IPS DF 6.9 (cell line): ENCODE results near the gene ACSF3.
"Not testable (repeated sequence)": the region's sequence is repeated elsewhere in the genome, so short reads cannot be mapped to it uniquely, and the experiment has no call there.

Experiments used
- DNase-seq: peaks from one replicate; pipeline ENCODE4 v3.0.0-alpha.2; 2013; ENCODE audit warnings: low read depth, low spot score
- H3K27ac ChIP-seq: one replicate; pipeline ENCODE4 v1.5.1; 2013; ENCODE audit warnings: low read length, control low read depth
- H3K27me3 ChIP-seq: 2 replicates; pipeline ENCODE4 v1.6.1; 2013; ENCODE audit warnings: mild to moderate bottlenecking, low read length; ENCODE audit not compliant: control insufficient read depth, insufficient read depth
- H3K36me3 ChIP-seq: 2 replicates; pipeline ENCODE4 v1.6.1; 2013; ENCODE audit warnings: low read length; ENCODE audit not compliant: control insufficient read depth, insufficient read depth
- H3K4me1 ChIP-seq: 2 replicates; pipeline ENCODE4 v1.6.1; 2013; ENCODE audit warnings: low read length; ENCODE audit not compliant: control insufficient read depth, insufficient read depth
- H3K4me3 ChIP-seq: 2 replicates; pipeline ENCODE4 v1.5.1; 2013; ENCODE audit warnings: mild to moderate bottlenecking, low read length
- H3K9me3 ChIP-seq: 2 replicates; pipeline ENCODE4 v1.6.1; 2013; ENCODE audit warnings: low read length, inconsistent platforms; ENCODE audit not compliant: control insufficient read depth, insufficient read depth
- WGBS: extraction: QIAGEN DNeasy Blood & Tissue Kit; methylation state at CpG from one replicate; pipeline ENCODE4 v1.1.7; 2013; ENCODE audit warnings: mixed read lengths, missing lambda C conversion rate; ENCODE audit not compliant: insufficient read length, insufficient coverage; 5-methylcytosine and 5-hydroxymethylcytosine counted together

Gene ACSF3

GRCh38 chr16:89065458-89065822 lies 28.2 kb upstream of the ACSF3 start:
- H3K9me3 ChIP-seq: no peaks in the 10 kb centered on the region
- H3K36me3 ChIP-seq: no peaks in the 10 kb centered on the region
- no CpG with 5 or more reads among the region's 11 CpGs for WGBS
- no peak for DNase-seq
- H3K4me3 ChIP-seq: no peak overlapping the region
- H3K4me1 ChIP-seq: no peaks in the 10 kb centered on the region
- H3K27me3 ChIP-seq: no peaks in the 10 kb centered on the region
- H3K27ac ChIP-seq: no peak overlapping the region

- Histone ChIP-seq H3K4me3 (no peak overlapping the region), H3K27me3 (no peaks in the 10 kb centered on the region), H3K4me1 (no peaks in the 10 kb centered on the region), H3K9me3 (no peaks in the 10 kb centered on the region), H3K27ac (no peak overlapping the region), H3K36me3 (no peaks in the 10 kb centered on the region)
- WGBS: no CpG with 5 or more reads among the region's 21 CpGs
- no peak for DNase-seq
These were observed 26.9 kb upstream of the ACSF3 start for GRCh38 chr16:89066721-89067120.

- WGBS: no CpG with 5 or more reads among the region's 16 CpGs
- H3K27ac ChIP-seq: no peak overlapping the region
- no peaks in the 10 kb centered on the region for H3K27me3 ChIP-seq
- no peaks in the 10 kb centered on the region for H3K36me3 ChIP-seq
- no peaks in the 10 kb centered on the region for H3K4me1 ChIP-seq
- no peak for DNase-seq
- H3K4me3 ChIP-seq: no peak overlapping the region
- no peaks in the 10 kb centered on the region for H3K9me3 ChIP-seq
These were observed 25.8 kb upstream of the ACSF3 start for GRCh38 chr16:89067677-89068443.

GRCh38 chr16:89068814-89069616 lies 24.6 kb upstream of the ACSF3 start:
- not testable (repeated sequence) for H3K4me1 ChIP-seq, H3K4me3 ChIP-seq, H3K36me3 ChIP-seq, DNase-seq, H3K27me3 ChIP-seq, H3K9me3 ChIP-seq, H3K27ac ChIP-seq
- WGBS: no CpG with 5 or more reads among the region's 4 CpGs

GRCh38 chr16:89069920-89070319 lies 23.7 kb upstream of the ACSF3 start:
- DNase-seq: no peak
- Histone ChIP-seq H3K4me3 (no peak overlapping the region), H3K36me3 (no peaks in the 10 kb centered on the region), H3K27ac (no peak overlapping the region), H3K27me3 (no peaks in the 10 kb centered on the region), H3K4me1 (no peaks in the 10 kb centered on the region), H3K9me3 (no peaks in the 10 kb centered on the region)
- no CpG with 5 or more reads among the region's 9 CpGs for WGBS

- H3K4me3 ChIP-seq: no peak overlapping the region
- no peaks in the 10 kb centered on the region; the same call in 1 of the 2 replicates for H3K9me3 ChIP-seq
- no peaks in the 10 kb centered on the region for H3K36me3 ChIP-seq
- no CpG with 5 or more reads among the region's 24 CpGs for WGBS
- no peak overlapping the region for H3K27ac ChIP-seq
- DNase-seq: no peak
- H3K4me1 ChIP-seq: no peaks in the 10 kb centered on the region
- no peaks in the 10 kb centered on the region for H3K27me3 ChIP-seq
These were observed 23.1 kb upstream of the ACSF3 start for GRCh38 chr16:89070590-89070989.

GRCh38 chr16:89071686-89072547 lies 21.7 kb upstream of the ACSF3 start:
- DNase-seq: no peak
- no peaks in the 10 kb centered on the region; the same call in 1 of the 2 replicates for H3K9me3 ChIP-seq
- no peak overlapping the region for H3K27ac ChIP-seq
- no peaks in the 10 kb centered on the region for H3K4me1 ChIP-seq
- no CpG with 5 or more reads among the region's 30 CpGs for WGBS
- H3K4me3 ChIP-seq: no peak overlapping the region
- H3K36me3 ChIP-seq: no peaks in the 10 kb centered on the region
- H3K27me3 ChIP-seq: no peaks in the 10 kb centered on the region

GRCh38 chr16:89072548-89073130 lies 21.0 kb upstream of the ACSF3 start:
- Histone ChIP-seq H3K36me3 (no peaks in the 10 kb centered on the region), H3K27me3 (no peaks in the 10 kb centered on the region), H3K4me1 (no peaks in the 10 kb centered on the region), H3K4me3 (no peak overlapping the region), H3K9me3 (no peaks in the 10 kb centered on the region; the same call in 1 of the 2 replicates), H3K27ac (no peak overlapping the region)
- no CpG with 5 or more reads among the region's 22 CpGs for WGBS
- DNase-seq: no peak

- Histone ChIP-seq H3K9me3 (no peaks in the 10 kb centered on the region; the same call in 1 of the 2 replicates), H3K4me1 (no peaks in the 10 kb centered on the region), H3K4me3 (no peak overlapping the region), H3K27me3 (no peaks in the 10 kb centered on the region), H3K27ac (no peak overlapping the region), H3K36me3 (no peaks in the 10 kb centered on the region)
- WGBS: no CpG with 5 or more reads among the region's 34 CpGs
- no peak for DNase-seq
These were observed 20.1 kb upstream of the ACSF3 start for GRCh38 chr16:89073346-89074071.
